Stimulated activated CD4-positive, alpha-beta T cell treated with anti-CD3 and anti-CD28 coated beads, Interleukin-12 subunit alpha, Interleukin-12 subunit beta, amount 100 ng/mL, for 4 hours (primary cell): ENCODE results near the gene DIAPH3.

Experiments used
- DNase-seq: peaks from one replicate; pipeline ENCODE4 v3.0.0-alpha.2; 2020

The DIAPH3 gene

DNA sequence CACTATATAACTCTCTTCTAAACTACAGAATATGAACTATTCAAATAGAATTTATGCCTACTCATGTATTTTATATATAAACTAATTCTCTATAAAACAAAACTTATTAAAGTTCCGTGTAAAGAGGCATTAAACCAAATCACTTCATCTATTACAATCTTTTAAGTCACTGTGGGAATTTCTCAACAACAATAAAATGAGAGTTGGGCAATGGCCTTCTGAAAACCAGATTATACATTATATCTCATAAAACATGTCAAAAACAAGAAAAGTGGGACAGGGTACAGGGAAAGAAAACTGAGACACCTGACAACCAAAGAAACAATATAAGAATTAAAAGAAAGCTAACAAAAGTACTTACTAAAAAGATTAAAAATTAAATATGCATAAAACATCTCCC is 145.2 kb downstream of the DIAPH3 start:
- DNase-seq = no peak

DNA sequence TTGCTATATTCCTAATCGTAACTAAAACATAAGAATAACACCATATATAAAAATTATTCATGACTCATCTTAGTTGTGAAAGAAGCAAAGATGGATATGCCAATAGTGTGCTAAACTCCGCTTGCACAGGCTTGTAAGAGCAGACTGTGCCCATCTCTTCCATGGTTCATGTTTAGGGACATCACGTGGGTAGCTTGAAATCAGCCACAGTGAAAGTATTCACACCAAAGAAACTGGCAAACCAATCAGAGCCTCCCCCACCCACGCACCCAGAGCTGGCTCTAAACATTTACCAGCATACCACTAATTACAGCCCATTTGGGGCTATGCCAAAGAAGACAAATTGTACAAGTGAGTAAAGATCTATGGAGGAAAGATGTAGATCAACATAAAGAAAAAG is 147.5 kb downstream of the DIAPH3 start:
- no peak for DNase-seq

DNA sequence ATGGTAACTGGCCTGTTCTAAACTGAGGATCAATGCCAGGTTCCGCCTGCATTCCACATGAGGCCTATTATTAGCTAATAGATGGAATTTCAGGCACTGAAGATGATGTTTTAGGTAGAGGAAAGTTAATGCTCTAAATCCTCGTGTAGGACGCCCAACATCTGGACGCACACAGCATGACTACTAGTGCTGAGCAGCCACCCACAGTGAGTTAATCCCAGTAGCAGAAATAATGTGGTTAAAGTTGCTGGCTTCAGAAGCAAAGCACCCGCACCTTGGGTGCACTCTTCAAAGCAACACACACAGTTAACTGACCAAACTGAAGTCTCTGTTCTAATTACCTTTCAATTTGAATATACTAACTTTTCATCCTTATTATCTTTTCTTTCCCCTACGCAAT is 150.6 kb downstream of the DIAPH3 start:
- DNase-seq = no peak

DNA sequence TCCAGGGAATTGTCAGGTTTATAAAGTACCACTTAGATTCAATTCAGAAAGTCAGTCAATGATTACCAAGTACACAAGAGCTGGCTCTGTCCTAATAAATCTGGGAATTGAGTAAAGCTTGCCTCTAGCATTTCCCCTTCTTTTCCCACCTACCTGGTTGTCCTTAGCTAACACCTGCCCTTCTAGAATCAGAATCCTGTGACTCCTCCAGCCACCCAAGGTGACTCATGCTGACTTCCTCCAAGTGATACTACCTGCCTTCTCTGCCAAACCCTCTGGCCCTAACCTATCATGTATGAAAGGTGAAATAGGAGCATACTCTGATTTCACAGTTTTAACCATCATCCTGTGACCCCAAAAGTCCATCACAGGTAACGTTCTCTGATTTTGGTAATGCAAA is 151.2 kb downstream of the DIAPH3 start:
- no peak for DNase-seq

DNA sequence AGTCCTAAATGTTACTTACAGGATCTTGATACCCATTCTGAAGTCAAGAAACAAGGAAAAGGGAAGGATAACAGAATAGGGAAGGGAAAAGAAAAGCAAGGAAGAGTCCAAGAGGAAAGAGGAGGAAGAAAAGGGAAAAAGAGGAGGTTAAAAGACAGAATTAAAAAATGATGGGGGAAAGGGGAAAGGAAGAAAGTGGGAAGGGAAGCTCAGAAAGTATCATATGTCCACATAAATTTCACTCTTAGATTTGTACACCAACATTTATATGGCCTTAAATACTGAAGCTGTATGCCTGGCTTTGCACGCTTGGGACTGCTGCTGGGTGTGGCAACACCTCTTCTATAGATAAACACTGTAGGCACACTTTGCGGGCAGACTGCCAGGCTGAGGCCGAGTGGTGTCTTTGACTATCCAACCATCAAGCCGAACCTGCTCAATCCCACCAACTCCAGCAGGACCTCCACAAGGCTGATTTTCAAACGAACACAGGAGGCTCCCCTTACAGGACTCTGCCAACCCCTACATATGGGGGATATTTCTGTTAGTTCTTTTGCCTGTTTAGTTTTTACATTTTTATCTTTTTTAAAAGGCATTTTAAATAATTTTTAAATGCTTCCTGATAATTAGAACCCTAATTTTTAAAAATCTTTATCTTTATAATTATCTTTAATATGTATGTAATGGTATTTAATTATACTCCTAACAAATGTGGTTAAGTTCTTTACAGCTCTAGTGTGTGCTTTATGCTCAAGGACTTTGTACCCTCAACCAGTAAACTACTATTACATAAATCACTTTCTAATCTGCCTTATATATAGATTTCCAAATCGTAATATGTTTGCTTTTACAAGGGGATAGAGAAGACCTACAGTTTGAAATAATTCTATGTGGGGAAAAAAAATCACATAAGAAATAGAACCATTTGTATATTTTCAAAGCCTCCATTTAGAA is 154.2 kb downstream of the DIAPH3 start:
- no peak for DNase-seq

DNA sequence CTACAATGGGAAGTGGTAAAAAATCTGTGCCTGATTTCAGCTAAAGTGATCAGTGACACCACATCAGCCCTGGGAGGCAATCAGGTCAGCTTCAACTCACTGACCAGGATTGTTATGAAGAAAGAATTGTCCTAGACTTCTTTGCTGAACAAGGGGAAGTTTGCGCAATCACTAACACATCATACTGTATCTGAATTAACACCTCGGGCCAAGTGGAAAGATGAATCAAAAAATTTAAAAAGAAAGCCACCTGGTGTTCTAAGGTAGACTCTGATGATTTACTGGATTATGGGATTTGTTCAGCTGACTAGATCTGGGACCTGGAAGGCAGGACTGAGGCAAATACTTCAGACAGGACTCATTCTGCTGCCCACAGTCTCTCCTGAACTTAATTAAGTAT is 161.8 kb downstream of the DIAPH3 start:
- DNase-seq = no peak

DNA sequence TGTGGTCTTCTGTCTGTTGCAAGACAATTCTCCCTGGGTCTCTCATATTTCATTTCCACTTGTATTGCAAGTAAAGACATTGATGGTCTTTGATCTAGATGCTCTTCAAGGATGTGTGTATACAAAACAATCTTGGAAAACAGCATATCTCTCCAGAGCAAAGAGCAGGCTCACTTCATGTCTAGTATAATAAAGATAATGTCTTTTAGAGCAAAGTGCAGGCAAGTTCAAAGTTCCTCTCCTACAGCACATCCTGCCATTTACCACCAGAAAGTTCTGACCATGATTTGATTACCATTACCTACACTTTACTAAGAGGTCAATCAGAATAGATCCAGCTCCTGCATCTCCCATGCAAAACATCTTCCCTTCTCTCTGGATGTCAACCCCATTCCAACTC is 162.8 kb downstream of the DIAPH3 start:
- no peak for DNase-seq

DNA sequence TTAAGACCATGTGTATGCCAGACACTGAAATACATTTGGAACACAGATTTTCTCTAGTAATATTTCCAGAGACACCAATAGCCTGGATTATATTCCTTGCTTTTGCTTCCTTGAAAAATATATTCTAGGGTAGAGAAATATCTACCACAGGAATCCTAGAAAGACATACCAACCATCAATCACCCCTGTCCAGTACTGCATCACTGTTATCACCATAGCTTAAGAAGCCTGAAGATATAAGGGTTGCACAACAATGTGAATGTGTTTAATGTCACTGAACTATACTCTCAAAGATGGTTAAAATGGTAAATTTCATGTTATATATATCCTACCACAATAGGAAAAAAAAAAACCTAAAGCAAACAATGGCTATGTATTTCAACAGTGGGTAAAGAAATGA is 163.6 kb downstream of the DIAPH3 start:
- no peak for DNase-seq

DNA sequence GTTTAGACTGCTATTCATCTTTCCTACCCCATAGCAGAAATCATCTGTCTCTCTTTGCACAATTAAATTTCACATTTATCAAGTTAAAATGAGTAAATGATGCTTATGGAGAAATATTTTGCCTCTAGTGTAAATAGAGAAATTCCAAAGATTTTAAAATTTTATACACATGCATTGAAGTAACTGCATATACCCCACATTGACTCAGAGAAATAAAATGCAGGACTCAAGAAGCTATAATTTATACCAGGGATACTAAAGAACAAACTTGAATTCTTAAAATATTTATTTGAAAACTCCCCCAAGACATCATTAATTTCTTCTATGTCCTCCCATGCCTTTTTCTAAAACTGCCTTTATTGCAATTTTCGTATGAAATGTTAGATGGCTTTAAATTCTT is 165.8 kb downstream of the DIAPH3 start:
- DNase-seq = no peak

DNA sequence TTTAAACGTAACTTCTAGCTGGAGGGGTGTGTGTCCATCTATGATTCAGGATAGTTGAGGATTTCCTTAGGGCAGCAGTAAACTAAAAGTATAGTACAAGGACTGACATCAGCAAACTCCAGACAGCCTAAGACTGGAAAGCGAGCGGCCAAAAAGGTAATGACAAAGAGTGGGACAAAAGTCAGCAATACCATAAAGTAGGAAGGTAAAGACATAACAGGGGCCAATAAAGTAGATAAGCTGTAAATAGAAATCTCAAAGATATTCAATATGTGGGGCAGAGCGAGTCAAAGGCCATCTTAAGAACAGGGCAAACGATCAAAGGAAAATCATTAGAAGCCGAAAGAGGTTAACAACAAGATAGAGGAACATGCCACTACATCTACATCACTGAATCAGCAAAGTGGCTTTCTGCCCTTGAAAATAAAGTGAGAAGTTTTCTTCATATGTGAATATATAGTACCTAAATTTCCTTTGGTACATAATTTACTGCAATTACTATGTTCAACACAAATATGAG is 167.2 kb downstream of the DIAPH3 start:
- DNase-seq = no peak

DNA sequence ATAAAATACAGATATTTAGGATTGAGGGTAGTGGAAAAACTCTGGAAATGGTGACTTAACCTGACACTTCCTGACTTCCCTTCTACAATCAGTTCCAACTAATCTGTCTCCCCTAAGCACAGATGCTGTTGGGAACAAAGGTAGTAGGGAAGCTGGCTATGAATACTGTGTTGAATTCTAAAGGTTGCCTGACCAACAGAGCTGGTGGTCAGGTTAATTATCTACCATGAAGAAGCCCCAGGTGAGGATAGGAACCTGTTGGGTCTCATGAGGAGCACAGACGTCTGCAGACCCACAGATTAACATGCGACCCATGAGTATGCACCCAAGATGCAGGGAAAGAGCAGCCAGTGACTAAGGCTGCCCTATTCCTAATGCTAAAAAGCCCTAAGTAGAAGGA is 172.3 kb downstream of the DIAPH3 start:
- no peak for DNase-seq

DNA sequence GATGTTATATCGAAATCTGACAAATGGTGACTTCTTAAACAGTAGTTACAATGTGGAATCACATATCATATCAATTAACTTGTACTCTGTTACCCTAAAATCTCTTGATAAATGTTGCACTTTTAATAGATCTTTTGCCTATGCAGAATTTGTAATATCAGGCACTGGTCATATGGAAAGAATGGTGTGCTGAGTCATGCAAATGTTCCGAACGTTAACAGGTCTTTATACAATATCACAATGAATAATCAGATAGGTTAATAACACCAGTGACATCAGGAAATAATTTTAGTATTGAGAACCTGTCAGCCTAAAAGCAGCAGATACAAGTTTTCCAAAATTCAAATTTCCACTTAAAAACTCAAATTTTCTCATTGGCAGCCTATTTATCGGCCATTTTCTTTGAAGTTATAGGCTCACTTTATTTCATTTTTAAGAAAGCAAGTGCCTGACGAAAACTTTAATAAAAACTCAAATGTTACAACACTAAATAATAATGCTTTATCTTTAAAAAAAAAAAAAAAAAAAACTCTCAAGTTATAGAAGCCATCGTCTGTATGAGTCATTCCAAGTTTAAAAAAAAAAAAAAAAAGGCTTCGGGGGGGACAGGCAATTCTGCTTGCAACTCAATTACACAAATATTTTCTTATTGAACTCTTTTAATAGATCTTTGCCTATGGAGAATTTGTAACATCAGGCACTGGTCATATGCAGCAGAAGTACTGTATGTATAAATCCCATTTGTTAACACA is 180.9 kb downstream of the DIAPH3 start:
- DNase-seq = no peak

DNA sequence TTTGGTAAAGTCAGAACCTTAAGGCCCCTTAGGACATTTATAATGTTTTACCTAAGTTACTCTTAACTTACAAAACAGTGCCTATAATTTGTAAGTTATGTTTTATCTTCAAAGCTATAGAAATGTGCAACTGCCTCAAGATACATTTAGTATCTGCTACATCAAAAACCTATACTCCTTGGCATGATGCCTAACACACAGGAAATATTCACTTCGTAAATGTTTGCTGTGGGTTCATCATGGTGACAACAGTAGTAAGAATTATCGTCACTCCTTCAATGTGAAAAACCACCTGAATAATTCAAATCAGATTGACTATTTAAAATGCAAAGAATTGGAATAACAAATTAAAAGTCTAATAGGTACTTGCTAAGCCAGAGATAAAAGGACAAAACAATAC is 184.1 kb downstream of the DIAPH3 start:
- no peak for DNase-seq

DNA sequence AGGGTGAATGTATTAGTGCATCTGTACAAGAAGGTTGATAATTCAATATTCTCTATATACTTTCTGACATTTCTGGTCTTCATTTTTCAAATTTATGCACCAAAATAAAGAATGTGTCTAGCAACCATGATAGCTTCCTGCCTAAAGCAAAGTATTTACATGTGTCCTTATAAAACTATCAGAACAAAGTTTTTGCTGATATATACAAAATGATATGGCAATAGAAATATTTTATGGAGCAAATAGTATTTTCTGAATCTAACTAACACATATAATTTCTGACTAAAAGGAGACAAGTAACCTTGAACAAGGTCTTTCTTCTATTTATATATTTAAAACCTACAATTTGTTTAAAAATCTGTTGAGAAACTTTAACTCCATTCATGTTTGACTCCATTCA is 184.9 kb downstream of the DIAPH3 start:
- no peak for DNase-seq

DNA sequence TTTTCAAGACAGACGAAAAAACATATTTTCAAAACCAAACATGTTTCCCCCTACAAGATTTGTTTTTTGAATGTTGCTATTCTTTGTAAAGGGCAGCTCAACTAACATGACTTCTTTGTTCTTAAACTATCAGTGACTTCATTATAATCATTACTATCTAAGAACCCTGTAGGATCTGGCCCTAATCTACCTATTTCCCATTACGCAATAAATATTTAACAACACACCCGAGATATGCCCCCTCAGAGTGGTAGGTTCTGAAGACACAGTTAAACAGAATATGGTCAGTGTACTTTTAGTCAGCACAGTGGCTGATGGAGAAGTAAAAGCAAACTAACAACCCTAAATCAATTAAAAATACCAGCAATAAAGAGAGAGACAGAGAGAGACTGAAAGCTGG is 186.9 kb downstream of the DIAPH3 start:
- DNase-seq = no peak

DNA sequence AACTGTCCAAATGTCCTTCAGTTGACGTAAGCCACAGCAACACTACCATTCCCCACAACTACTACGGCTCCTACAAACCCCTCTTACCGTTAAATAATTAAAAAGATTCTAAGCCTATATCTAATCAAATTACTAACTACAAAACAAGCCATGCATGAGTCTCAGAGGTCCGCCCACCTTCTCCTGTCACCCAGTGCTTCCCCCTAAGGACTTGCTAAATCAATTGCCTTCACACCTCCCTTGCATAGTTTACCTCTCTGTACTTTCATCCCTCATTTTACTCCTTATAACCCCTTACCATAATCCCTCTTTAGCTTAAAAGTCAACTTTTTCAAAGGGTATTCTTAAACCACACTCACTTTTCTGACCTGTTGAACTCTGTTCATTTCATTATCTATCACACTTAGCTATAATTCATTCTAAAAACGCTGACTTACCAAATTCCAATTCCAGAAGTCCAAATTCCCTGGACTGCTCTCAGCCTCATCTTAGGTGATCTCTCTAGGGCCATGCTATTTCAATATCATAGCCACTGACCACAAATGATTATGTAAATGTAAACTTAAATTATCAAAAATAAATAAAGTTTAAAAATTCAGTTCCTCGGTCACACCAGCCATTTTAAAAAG is 187.8 kb downstream of the DIAPH3 start:
- no peak for DNase-seq

DNA sequence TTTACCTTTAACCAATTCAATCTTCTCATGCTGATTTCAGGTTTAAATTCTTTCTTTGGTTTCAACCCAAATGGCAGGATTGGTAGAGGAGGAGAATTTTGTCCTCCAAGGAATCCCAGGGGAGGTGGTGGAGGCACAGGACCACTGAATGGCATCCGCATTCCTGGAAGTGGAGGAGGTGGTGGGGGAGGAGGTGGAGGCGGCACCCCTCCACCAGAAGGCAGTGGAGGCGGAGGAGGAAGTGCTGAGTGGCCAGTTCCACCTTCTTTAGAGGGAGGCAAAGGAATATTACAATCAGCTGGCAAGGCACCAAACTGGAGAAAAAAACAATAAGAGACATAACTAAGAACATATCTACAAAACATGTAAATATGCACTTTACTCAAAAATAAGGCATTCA is 192.9 kb downstream of the DIAPH3 start:
- DNase-seq = no peak

DNA sequence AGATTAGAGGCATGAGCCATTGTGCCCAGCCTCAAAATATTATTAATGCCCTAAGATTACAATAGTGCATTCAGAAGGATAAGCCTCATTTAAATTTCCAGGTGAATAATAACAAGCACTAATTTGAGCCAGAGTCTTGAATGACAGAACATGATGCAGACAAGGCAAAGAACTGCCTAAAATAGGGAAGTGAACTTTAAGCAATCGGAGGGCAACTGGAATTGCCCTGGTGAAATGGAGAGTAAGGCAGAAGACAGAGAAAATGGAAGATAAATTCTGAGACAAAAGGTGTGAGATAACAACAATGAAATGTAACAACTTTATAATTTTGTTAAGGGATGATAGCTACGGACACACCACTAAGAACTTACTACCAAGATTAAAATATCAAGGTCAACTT is 199.9 kb downstream of the DIAPH3 start:
- no peak for DNase-seq

DNA sequence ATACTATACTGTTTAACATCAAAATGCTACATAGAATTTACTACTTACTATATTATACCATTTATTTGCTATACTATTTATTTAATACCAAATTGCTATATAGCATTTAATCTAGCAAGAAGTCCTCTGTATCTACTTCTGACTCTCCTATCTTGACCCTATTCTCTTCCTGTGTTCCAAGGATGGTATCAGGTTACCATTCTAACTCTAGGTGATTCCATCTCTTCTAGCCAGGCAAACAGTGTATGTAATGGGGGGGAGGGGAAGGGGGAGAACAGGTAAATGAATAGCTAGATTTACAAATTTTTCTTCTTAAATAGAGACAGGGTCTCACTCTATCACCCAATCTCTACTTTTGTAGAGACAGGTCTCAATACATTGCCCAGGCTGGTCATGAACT is 200.3 kb downstream of the DIAPH3 start:
- no peak for DNase-seq

DNA sequence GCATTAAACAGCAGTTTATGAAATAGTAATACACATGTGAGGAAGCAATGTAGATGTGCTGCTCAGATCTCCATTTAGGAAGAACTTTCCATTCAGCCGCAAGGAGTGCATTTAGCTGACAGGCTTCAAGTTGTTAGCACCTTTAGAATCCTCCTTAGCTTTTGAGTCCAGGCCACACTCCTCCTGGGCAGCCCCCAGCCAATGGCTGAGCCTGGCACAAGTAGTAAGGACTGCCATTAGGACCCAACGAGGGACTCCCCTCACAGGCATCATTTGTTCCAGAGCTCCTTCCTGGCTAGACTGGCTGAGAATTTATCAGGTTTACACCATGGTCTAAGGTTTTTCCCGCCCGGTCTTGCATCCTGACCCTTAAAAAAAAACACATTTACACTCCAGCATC is 201.4 kb downstream of the DIAPH3 start:
- no peak for DNase-seq

DNA sequence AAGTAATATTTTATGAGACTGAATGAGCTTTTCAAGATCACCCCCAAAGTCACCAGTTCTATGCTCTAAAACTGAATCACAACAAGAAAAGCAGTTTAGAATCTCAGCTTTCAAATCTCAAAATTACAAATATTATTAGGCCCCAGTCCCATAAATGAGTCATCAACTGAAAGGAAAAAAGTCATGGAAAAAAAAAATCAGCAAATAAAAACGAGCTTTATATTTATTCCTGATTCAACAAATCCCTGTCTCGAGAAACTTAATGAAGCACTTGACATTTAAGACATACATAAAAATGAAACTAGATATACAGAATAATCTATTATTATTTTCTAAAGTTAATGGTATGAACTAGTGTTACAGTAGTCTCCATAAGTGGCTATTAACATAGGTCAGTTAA is 203.0 kb downstream of the DIAPH3 start:
- DNase-seq = no peak

DNA sequence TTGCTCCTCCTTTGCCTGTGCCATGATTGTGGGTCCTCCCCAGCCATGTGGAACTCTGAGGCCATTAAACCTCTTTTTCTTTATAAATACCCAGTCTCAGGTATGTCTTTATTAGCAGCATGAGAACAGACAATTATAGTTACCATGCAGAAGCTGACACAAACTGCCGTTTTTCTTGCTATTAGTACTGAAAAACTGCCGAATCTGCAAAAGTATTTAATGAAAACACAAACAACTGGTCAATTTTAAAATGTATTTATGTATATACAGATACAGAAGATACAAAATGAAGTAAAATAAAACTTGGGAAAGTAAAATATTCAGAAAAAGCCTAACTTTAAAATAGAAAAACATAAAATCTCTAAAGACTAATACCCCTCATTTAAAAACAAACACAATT is 206.3 kb downstream of the DIAPH3 start:
- no peak for DNase-seq

DNA sequence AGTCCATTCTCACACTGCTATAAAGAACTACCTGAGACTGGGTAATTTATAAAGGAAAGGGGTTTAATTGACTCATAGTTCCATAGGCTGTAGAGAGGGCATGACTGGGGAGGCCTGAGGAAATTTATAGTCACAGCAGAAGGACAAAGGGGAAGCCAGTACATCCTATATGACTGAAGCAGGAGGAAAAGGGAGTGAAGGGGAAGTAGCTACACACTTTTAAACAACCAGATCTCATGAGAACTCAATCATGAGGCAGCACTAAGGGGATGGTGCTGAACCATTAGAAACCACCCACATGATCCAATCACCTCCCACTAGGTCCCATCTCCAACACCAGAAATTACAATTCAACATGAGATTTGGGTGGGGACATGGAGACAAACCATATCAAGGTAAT is 209.1 kb downstream of the DIAPH3 start:
- DNase-seq = no peak

DNA sequence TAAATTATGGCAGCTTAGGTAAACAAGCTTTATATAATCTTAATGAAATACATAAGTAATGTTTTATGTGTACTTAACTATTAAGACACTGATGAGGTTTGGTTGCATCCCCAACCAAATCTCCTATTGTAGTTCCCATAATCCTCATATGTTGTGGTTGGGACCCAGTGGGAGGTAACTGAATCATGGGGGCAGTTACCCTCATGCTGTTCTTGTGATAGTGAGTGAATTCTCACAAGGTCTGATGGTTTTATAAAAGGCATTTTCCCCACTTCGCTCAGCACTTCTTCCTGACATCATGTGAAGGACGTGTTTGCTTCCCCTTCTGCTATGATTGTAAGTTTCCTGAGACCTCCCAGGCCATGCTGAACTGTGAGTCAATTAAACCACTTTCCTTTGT is 212.7 kb downstream of the DIAPH3 start:
- no peak for DNase-seq
